HCT116 (cell line): Measurements from ENCODE around the gene GTF2F1. TPM values are rescaled to one million over a fixed set of nuclear protein-coding genes. Genes with fewer than 3 reads are reported as not detected.
"Not testable (repeated sequence)": the region's sequence is repeated elsewhere in the genome, so short reads cannot be mapped to it uniquely, and the experiment has no call there.

Experiments
- ATAC-seq: fragments of 200-7000 bp; cut with Tn5 transposase; 2 replicates; pipeline ENCODE4 v1.9.1; 2020; ENCODE audit warnings: mild to moderate bottlenecking, moderate library complexity
- BruUV-seq: library from RNA; stranded (reverse); fragments of 400-500 nt; replicated peaks from 2 replicates; lab custom pipeline; 2021; lab: Mats Ljungman, UMichigan
- CTCF ChIA-PET: fragments of 300-600 bp; sonication (Branson Sonifier 250); formaldehyde crosslinking; loops from one replicate; lab custom pipeline; 2021; ENCODE audit warnings: antibody characterized with exemption; lab: Charles Lee
- POLR2A ChIA-PET: fragments of 300-600, 350-600 bp; sonication (Branson Sonifier 250); formaldehyde crosslinking; loops from one replicate; lab custom pipeline; 2021; ENCODE audit warnings: antibody characterized with exemption; lab: Charles Lee
- RAD21 ChIA-PET, 2 experiments: fragments of 300-600 bp; sonication (Branson Sonifier 250); formaldehyde crosslinking; loops; one replicate each; lab custom pipeline; 2023; ENCODE audit warnings: low total read pairs in 2 of 2; ENCODE audit not compliant: uncharacterized antibody in 2 of 2, unreplicated experiment in 2 of 2, low non-redundant PET in 1 of 2; lab: Charles Lee
- DNase-seq: peaks from one replicate; pipeline ENCODE4 v3.0.0-alpha.2; 2010; ENCODE audit warnings: low read depth, low spot score
- H2AFZ ChIP-seq: fragments of 200-600 bp; shearing (Covaris generic), sonication (generic); 2 replicates; pipeline ENCODE4 v1.6.1; 2017; ENCODE audit warnings: low read depth, mixed run types, mixed read lengths, antibody characterized with exemption, low read length; ENCODE audit not compliant: poor library complexity, severe bottlenecking
- H3K27ac ChIP-seq: 2 replicates; pipeline ENCODE4 v1.5.1; 2012; ENCODE audit warnings: low read depth, low read length
- H3K27me3 ChIP-seq: fragments of 200-600 bp; sonication (generic); 2 replicates; pipeline ENCODE4 v1.6.1; 2016; ENCODE audit warnings: mixed run types, low read length, mixed read lengths; ENCODE audit not compliant: insufficient read depth
- H3K36me3 ChIP-seq, 2 experiments: fragments of 200-500 bp in 1 of 2; fragments of 200-600 bp in 1 of 2; sonication (Bioruptor generic) in 1 of 2; sonication (generic) in 1 of 2; 2 replicates each; pipeline versions ENCODE4 v1.5.1 to v1.6.1; 2014 to 2016; ENCODE audit warnings: low read length in 2 of 2, inconsistent platforms in 1 of 2, mixed read lengths in 1 of 2, mixed run types in 1 of 2; ENCODE audit not compliant: insufficient read depth in 2 of 2, control insufficient read depth in 1 of 2
- H3K4me1 ChIP-seq, 2 experiments: fragments of 200-600 bp in 1 of 2; sonication (generic) in 1 of 2; 2 replicates each; pipeline versions ENCODE4 v1.5.1 to v1.6.1; 2012 to 2017; ENCODE audit warnings: low read length in 2 of 2, inconsistent platforms in 1 of 2, mild to moderate bottlenecking in 1 of 2, mixed read lengths in 1 of 2, mixed run types in 1 of 2, moderate library complexity in 1 of 2; ENCODE audit not compliant: insufficient read depth in 2 of 2, control insufficient read depth in 1 of 2
- H3K4me2 ChIP-seq: fragments of 200-600 bp; sonication (generic); 2 replicates; pipeline ENCODE4 v1.6.1; 2017; ENCODE audit warnings: mixed run types, low read length, mixed read lengths
- H3K4me3 ChIP-seq, 2 experiments: fragments of 200-600 bp in 1 of 2; sonication (generic) in 1 of 2; replicated peaks in 1 of 2; 2 replicates each; pipeline ENCODE4 v1.5.1; 2011 to 2016; ENCODE audit warnings: low read length in 2 of 2, control low read depth in 1 of 2, low read depth in 1 of 2, mild to moderate bottlenecking in 1 of 2, mixed read lengths in 1 of 2, mixed run types in 1 of 2
- H3K79me2 ChIP-seq: fragments of 200-600 bp; sonication (generic); 2 replicates; pipeline ENCODE4 v1.6.1; 2017; ENCODE audit warnings: mild to moderate bottlenecking, mixed run types, low read length, moderate library complexity, mixed read lengths; ENCODE audit not compliant: insufficient read depth
- H3K9ac ChIP-seq: fragments of 200-600 bp; sonication (generic); 2 replicates; pipeline ENCODE4 v1.6.1; 2016; ENCODE audit warnings: low read length, mixed read lengths
- H3K9me2 ChIP-seq: fragments of 200-600 bp; sonication (generic), shearing (Covaris generic); 2 replicates; pipeline ENCODE4 v1.6.1; 2017; ENCODE audit warnings: mixed run types, mild to moderate bottlenecking, moderate library complexity; ENCODE audit not compliant: insufficient read depth
- H3K9me3 ChIP-seq, 2 experiments: fragments of 200-500 bp in 1 of 2; fragments of 200-600 bp in 1 of 2; sonication (Bioruptor generic) in 1 of 2; sonication (generic) in 1 of 2; 2 replicates each; pipeline ENCODE4 v1.6.1; 2014 to 2017; ENCODE audit warnings: low read length in 2 of 2, mixed read lengths in 2 of 2, inconsistent platforms in 1 of 2, low read depth in 1 of 2, mild to moderate bottlenecking in 1 of 2, mixed run types in 1 of 2, moderate library complexity in 1 of 2; ENCODE audit not compliant: control insufficient read depth in 1 of 2, insufficient read depth in 1 of 2
- H4K20me1 ChIP-seq: fragments of 200-600 bp; sonication (generic), shearing (Covaris generic); 2 replicates; pipeline ENCODE4 v1.6.1; 2017; ENCODE audit warnings: mixed run types, mild to moderate bottlenecking, moderate library complexity; ENCODE audit not compliant: insufficient read depth
- CEBPB ChIP-seq: IDR thresholded peaks from 2 replicates; pipeline ENCODE4 v1.6.1; 2012; ENCODE audit warnings: low read depth
- EZH2 ChIP-seq: fragments of 200-600 bp; sonication (generic); IDR thresholded peaks from 2 replicates; pipeline ENCODE4 v1.6.1; 2017; ENCODE audit warnings: antibody characterized with exemption, mixed run types
- JUND ChIP-seq: IDR thresholded peaks from 2 replicates; pipeline ENCODE4 v1.6.1; 2012
- RAD21 ChIP-seq: IDR thresholded peaks from 2 replicates; pipeline ENCODE4 v1.6.1; 2012; ENCODE audit warnings: low read depth, mild to moderate bottlenecking
- SIN3A ChIP-seq: IDR thresholded peaks from 2 replicates; pipeline ENCODE4 v1.6.1; 2012; ENCODE audit warnings: low read depth
- TCF7L2 ChIP-seq: IDR thresholded peaks from 2 replicates; pipeline ENCODE4 v1.7.0; 2011; ENCODE audit warnings: borderline replicate concordance, inconsistent platforms; ENCODE audit not compliant: insufficient read depth, insufficient read length; ENCODE audit errors: extremely low read depth
- YY1 ChIP-seq: IDR thresholded peaks from 2 replicates; pipeline ENCODE4 v1.6.1; 2011; ENCODE audit warnings: low read length, low read depth, moderate library complexity, mild to moderate bottlenecking; ENCODE audit not compliant: insufficient replicate concordance; ENCODE audit errors: extremely low read depth
- ZFX ChIP-seq: fragments of 450-650 bp; IDR thresholded peaks from 2 replicates; pipeline ENCODE4 v1.6.1; 2017
- intact Hi-C: fragments of 100-400 bp; cut with micrococcal nuclease; formaldehyde crosslinking; loops from 2 replicates; pipeline ENCODE4 v1.10.0; 2022
- total RNA-seq: library from RNA; stranded (reverse); gene quantifications from one replicate; pipeline ENCODE4 v1.2.1, GENCODE V29; 2021; ENCODE audit not compliant: unreplicated experiment
- TF ChIP-seq, protein P1 (sequence below): IDR thresholded peaks from 2 replicates; pipeline ENCODE4 v1.6.1; 2012
- TF ChIP-seq, protein P2 (sequence below): IDR thresholded peaks from 2 replicates; pipeline ENCODE4 v1.6.1; 2012
- TF ChIP-seq, protein P3 (sequence below): IDR thresholded peaks from 2 replicates; pipeline ENCODE4 v1.6.1; 2011; ENCODE audit warnings: mild to moderate bottlenecking, low read length, moderate library complexity; ENCODE audit not compliant: insufficient replicate concordance; ENCODE audit errors: extremely low read depth

Gene GTF2F1
- total RNA-seq, 1 experiment from 2014 or later, result 82.0 TPM

DNA sequence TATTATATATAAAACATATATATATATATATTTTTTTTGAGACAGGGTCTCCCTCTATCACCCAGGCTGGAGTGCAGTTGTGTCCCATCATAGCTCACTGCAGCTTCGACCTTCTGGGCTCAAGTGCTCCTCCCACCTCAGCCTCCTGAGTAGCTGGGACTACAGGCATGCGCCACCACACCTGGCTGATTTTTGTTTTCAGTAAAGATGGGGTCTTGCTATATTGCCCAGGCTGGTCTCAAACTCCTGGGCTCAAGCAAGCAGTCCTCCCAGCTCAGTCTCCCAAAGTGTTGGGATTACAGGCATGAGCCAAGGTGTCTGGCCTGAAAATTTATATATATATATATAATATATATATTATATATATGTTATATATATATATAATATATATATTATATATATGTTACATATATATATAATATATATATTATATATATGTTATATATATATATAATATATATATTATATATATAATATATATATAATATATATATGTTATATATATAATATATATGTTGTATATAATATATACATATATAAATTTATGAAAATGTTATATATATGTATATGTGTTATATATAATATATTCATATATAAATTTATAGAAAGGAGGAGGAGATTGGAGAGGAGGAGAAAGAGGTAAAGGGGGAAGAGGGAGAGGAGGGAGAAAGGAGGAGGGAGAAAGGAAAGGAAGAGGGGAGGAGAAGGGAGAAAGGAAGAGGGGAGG lies 35.9 kb upstream of the GTF2F1 start:
- BruUV-seq, H3K9me3 ChIP-seq, DNase-seq, H3K9me2 ChIP-seq, H2AFZ ChIP-seq, H3K27ac ChIP-seq, RAD21 ChIA-PET, H3K79me2 ChIP-seq, H3K36me3 ChIP-seq, H3K9ac ChIP-seq, intact Hi-C loops, POLR2A ChIA-PET, H4K20me1 ChIP-seq, CTCF ChIA-PET, ATAC-seq, H3K27me3 ChIP-seq: not testable (repeated sequence)
- peak overlapping the region in 1 of 2 experiments; percentile 2; a peak in 1 of 4 replicates for H3K4me3 ChIP-seq
- H3K4me2 ChIP-seq, result peak overlapping the region; percentile 31; the same call in 1 of the 2 replicates
- H3K4me1 ChIP-seq, result peaks cover 8 to 20% of the 10 kb centered on the region in 2 experiments; a peak in 3 of 4 replicates

GRCh38 chr19:6427131-6427530 lies 34.2 kb upstream of the GTF2F1 start:
- CTCF ChIA-PET, result interaction anchor here (1.2 kb wide), 1 partner anchor 55 kb away, joined by 4 read pairs; the partner anchor contains the start of gene ALKBH7
- intact Hi-C loops, result no loop called here
- RAD21 ChIA-PET, result no interaction called here

More at GRCh38 chr19:6427131-6427530, 34.2 kb upstream of the GTF2F1 start:
- Histone ChIP-seq H3K4me1 (peaks cover 8 to 30% of the 10 kb centered on the region in 2 experiments; a peak in 3 of 4 replicates), H3K9me3 (no peaks in the 10 kb centered on the region), H3K9ac (no peak overlapping the region), H3K27me3 (no peaks in the 10 kb centered on the region), H3K36me3 (peaks cover 2 to 6% of the 10 kb centered on the region in 2 experiments; a peak in 3 of 4 replicates), H3K9me2 (no peaks in the 10 kb centered on the region), H4K20me1 (peaks cover 19% of the 10 kb centered on the region; the same call in 1 of the 2 replicates), H3K27ac (no peak overlapping the region), H3K79me2 (peaks cover 20% of the 10 kb centered on the region), H3K4me2 (no peak overlapping the region), H3K4me3 (no peak overlapping the region), H2AFZ (no peak overlapping the region)
- ATAC-seq (no peak), DNase-seq (no peak)
- POLR2A ChIA-PET, result no interaction called here
- no peak for TF ChIP-seq JUND
- no peak for TF ChIP-seq CEBPB
- no peak for TF ChIP-seq ZFX
- TF ChIP-seq, protein P1, sequence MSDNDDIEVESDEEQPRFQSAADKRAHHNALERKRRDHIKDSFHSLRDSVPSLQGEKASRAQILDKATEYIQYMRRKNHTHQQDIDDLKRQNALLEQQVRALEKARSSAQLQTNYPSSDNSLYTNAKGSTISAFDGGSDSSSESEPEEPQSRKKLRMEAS, result no peak
- TF ChIP-seq, protein P2, sequence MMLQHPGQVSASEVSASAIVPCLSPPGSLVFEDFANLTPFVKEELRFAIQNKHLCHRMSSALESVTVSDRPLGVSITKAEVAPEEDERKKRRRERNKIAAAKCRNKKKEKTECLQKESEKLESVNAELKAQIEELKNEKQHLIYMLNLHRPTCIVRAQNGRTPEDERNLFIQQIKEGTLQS, result no peak
- no peak for TF ChIP-seq SIN3A
- TF ChIP-seq EZH2, result no peak
- TF ChIP-seq, protein P3, sequence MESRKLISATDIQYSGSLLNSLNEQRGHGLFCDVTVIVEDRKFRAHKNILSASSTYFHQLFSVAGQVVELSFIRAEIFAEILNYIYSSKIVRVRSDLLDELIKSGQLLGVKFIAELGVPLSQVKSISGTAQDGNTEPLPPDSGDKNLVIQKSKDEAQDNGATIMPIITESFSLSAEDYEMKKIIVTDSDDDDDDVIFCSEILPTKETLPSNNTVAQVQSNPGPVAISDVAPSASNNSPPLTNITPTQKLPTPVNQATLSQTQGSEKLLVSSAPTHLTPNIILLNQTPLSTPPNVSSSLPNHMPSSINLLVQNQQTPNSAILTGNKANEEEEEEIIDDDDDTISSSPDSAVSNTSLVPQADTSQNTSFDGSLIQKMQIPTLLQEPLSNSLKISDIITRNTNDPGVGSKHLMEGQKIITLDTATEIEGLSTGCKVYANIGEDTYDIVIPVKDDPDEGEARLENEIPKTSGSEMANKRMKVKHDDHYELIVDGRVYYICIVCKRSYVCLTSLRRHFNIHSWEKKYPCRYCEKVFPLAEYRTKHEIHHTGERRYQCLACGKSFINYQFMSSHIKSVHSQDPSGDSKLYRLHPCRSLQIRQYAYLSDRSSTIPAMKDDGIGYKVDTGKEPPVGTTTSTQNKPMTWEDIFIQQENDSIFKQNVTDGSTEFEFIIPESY, result no peak
- TF ChIP-seq RAD21, result no peak
- TF ChIP-seq YY1, result no peak
- no peak for TF ChIP-seq TCF7L2
- BruUV-seq, result no TSS peak
